IPS-NIHi7 (cell line): ENCODE results near the gene PEX19.

Experiments used
- DNase-seq: peaks from one replicate; pipeline ENCODE4 v3.0.0; 2012; ENCODE audit warnings: mixed read lengths; ENCODE audit errors: extremely low spot score

Gene PEX19

DNA sequence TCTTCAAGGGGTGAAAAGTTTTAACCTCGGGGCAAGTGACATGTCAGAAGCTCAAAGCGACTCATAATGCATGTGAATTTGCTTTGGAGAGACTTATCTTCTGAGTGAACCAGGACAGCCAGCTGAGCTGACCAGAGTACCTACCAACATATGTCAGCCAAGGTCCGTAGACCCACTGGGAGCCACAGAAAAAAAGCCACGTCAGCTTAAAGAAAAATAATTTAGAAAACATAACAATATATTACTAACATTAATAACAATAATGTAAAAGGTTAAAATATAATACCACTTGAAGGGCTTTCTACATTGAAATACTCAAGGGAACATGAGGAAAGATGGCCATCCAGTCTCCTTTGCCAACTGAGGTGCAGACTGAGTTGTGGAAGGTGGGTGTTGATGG, 6.9 kb downstream of the PEX19 start:
- DNase-seq: no peak

DNA sequence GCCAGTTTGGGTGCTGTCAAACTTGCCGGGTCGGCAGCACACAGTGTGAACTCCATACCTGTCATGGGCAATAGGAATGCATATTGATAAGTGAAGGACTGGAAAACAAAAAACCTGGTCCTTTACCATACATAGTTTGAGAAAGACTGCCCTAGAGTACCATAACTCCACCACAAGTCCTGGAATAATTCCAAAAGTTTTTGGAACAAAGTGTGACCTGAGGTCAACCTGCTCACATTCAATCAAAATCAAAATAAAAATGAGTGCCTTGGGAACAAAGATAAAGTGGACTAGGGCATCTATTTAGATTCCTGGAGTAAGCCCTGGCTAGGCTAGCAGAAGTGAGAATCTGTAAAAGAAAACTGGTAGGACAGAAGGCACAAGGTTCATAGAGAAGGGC, 7.6 kb downstream of the PEX19 start:
- no peak for DNase-seq

DNA sequence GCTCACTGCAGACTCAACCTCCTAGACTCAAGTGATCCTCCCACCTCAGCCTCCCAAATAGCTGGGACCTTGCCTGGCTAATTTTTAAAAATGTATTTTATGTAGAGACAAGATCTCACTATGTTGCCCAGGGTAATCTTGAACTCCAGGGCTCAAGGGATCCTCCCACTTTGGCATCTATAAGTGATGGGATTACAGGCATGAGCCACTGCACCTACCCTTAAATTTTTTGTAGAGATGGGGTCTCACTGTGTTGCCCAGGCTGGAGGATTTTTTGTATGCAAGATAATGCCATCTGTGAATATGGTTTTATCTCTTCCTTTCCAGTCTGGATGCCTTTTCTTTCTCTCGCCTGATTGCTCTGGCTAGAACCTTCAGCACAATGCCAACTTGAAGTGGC, 13.9 kb downstream of the PEX19 start:
- no peak for DNase-seq

DNA sequence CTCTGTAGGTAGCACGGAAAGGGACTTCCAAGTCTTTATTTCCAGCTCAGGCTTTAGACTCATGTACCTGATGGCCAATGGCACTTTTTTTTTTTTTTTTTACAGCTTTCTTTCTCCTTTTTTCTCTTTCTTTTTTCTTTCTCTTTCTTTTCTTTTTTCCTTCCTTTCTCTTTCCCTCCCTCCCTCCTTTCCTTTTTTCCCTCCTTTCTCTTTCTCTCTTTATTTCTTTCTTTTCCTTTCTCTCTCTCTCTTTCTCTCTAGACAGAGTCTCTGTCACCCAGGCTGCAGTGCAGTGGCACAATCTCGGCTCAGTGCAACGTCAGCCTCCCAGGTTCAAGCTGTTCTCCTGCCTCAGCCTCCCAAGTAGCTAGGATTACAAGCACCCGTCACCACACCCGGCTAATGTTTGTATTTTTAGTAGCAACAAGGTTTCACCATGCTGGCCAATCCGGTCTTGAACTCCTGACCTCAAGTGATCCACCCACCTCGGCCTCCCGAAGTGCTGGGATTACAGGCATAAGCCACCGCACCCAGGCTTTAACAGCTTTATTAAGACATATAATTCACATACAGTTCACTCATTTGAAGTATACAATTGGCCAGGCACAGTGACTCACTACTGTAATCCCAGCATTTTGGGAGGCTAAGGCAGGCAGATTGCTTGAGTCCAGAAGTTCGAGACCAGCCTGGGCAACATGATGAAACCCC, 17.5 kb downstream of the PEX19 start:
- DNase-seq: no peak

DNA sequence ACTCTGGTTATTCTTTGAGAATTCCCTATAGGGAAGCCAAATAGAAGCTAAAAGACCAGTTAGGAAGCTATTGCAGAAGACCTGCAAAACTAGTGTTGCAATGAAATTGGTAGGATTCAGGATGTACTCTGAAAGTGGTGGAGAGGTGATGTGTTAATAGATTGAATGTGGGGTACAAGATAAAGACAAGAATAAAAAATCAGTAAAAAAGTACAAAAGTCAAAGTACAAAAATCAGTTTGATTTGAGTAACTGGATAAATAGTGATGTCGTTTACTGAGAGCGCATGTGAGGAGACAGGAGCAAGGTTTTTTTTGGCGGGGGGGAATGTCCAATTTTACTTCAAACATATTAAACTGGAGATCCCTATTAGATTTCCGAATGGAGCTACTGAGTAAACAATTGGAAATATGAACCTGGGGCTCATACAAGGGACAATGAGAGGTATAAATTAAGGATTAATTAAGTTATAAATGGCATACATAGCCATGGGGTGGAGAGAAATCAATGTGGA, 20.1 kb downstream of the PEX19 start:
- no peak for DNase-seq

DNA sequence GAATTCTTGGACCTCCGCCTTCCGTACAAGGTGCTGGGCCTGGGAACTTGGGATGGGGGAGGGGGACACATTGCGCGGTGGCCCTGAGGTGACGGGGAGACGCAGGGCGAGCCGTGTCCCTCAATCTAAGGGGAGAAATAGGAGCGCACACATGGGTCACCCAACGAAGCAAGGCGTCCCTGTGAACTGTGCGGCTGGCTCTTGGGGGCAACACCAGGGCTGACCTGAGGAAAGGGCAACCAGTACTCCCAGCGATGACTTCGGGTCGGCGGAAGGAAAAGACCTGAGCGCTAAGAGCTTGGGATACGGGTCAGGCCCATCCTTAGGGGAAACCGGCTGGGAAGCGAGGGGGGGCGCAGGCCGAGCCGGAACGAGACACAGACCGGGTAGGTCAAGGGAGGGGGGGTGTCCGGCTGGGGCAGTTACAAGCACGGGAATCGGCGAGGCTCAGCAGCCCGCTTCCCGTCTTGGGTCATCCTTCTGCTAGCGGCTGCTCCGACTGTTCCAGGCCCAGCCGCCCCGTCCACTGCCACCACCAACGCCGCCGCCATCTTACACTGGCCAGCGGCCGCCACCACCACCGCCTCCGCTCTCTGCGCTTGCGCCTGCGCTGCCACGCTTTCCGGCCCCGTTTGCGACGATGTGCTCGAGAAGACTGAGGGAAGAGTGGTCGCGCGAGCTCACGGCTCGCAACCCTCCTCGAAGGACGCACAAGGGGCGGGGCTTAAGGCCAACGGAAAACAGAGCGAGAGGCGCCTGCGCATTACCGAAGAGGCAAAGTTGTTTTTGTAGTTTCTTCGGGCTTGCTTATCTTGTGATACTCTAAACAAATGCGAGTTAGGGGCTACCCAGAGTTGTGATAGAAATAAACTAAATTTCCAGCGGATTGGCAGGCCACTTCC, 22.8 kb downstream of the PEX19 start, which contains the start of gene DCAF8:
DCAF8 (minus strand) TSS at position 657 of the 902 bp plus-strand sequence. CDS start 18,541 bp downstream, outside the sequence.
- peak; percentile 98 for DNase-seq

DNA sequence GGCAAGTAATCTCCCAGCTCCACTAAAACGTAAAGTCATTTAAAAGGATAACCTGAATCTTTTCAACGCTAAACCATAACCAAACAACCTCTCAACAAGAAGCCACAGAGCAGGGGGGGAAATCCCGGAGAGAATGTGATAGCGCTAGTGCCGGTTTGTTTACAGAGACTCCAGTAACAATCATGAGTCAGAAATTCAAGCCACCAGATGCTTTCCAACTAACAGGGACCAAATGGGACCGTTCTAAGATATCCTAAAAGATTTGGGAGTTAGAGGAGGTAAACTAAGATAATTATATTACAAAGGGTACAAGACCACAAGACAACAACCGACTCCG, 23.4 kb downstream of the PEX19 start:
- DNase-seq: peak; percentile 61

DNA sequence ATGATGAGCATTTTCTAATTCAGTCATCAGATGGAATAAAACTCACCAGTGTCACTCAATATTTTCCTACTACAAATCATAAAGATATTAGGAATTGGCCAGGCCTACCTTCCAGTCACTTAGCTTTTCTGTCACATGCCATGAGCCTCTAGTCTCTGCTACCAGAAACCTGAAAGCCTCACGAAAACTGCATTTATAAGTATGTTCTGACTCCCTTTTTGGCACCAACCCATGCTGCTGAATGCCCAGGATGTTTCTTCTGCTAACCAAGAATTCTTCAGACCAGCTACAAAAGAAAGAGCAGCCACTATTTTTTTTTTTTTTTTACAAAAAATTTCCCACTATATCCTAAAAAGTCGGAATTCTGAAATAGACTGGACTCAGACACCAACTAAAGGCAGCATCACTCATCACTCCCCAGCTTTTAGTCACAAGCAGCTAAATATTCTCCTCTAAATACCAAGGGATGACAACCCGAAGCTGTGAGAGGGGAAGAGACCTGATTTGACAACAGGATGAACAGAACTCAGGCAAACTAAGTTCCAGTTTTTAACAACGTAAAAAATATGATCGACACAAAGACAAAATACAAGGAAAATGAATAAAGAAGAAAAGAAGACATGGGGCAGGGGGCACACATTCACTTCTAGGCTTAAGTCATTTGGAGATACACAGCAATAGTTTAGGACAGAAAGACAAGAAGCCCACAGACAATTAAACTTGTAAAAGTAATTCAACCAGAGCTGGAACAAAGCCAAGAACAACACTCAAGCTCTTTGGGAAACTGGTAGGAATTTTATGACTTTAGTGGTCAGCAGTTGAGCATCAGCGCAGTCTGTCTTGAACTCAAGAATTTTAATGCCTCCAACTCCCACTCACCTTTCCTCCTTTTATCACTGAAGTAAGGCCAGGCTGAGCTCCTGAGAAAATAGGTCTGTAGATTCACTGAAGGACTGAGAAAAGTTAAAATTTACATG, 24.2 kb downstream of the PEX19 start:
- DNase-seq: no peak

DNA sequence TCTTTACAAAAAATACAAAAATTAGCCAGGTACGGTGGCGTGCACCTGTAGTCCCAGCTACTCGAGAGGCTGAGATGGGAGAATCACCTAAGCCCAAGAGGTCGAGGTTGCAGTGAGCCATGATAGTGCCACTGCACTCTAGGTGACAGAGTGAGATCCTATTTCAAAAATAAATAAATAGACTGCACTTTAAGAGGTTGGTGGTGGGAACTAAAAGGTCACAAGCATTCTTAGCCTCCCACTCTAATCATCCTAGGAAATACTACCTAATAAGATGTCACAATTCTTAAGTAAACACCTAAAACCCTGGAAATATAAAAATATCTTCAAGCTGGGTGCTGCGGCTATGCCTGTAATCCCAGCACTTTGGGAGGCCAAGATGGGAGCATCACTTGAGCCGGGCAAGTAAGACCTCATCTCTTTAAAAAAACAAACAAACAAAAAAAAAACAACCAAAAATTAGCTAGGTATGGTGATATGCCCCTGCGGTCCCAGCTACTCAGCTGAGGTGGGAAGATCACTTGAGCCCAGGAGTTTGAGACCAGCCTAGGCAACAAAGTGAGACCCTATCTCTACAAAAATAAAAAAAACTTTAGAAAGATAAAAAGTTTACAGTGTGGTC, 26.6 kb downstream of the PEX19 start:
- DNase-seq: no peak

DNA sequence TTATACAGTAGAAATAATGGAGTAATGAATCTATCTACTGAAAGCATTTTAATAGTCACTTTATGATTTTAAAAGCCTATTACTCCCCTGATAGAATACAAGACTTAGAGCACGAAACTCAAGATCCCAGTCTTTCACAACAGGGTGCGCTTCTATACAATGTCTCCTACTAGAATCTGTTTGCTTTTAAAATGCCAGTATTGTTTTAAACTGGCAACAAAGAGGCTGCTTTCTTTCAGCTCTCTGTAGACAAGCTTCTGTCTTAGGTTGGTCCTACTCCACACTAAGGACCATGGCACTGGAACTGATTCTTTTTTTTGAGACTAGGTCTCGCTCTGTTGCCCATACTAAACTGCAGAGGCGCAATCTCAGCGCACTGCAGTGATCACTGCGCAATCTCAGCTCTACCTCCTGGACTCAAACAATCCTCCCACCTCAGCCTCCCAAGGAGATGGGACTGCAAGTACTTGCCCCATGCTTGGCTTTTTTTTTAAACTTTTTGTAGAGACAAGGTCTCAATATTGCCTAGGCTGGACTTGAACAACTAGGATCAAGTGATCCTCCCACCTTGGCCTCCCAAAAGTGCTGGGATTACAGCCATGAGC, 27.4 kb downstream of the PEX19 start:
- DNase-seq: no peak

DNA sequence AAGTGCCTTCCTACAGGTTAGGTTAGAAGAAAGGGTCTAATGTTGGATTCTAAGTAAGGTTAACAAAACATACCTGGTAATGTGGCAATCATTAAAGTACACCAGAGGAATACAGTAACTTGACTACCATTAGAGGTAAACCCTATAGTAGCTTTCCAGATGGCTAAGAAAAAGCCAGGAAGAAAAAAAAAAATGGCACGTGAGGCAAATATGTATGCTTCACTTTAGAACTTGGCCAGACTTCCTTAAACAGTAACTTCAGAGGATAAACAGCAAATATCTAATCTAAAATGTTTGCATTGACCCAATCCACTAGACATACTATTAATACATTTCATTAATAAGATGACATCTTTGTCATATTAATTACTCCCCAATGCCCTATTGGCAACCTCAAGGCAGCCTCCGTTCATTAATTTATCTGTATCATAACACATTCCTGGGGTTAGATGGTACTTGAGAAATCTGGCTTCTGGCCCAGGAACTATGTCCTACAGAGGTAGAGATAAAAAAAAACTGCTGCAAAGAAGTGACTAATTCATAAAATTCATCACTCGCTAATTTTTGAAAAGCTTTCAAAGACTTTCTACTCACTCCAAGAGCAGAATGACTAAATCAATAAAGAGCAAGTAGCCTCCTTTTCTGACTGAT, 28.4 kb downstream of the PEX19 start:
- DNase-seq: no peak

DNA sequence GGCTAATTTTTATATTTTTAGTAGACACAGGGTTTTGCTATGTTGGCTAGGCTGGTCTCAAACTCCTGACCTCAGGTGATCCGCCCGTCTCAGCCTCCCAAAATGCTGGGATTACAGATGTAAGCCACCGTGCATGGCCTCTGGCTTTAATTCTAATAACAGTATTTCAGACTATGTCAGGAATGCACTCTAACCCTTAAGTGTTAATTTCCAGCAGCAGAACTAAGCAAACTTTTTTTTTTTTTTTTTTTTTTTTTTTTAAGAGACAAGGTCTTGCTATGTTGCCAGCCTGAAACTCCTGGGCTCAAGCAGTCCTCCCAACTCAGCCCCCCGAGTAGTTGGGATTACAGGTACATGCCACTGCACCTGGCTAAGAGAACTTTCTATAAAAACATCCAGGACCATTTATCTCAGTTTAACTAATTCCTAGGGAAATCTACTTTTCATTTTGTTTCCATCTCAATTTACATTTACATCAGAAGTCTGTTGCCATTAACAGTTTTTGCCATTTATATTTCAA, 29.1 kb downstream of the PEX19 start:
- no peak for DNase-seq

DNA sequence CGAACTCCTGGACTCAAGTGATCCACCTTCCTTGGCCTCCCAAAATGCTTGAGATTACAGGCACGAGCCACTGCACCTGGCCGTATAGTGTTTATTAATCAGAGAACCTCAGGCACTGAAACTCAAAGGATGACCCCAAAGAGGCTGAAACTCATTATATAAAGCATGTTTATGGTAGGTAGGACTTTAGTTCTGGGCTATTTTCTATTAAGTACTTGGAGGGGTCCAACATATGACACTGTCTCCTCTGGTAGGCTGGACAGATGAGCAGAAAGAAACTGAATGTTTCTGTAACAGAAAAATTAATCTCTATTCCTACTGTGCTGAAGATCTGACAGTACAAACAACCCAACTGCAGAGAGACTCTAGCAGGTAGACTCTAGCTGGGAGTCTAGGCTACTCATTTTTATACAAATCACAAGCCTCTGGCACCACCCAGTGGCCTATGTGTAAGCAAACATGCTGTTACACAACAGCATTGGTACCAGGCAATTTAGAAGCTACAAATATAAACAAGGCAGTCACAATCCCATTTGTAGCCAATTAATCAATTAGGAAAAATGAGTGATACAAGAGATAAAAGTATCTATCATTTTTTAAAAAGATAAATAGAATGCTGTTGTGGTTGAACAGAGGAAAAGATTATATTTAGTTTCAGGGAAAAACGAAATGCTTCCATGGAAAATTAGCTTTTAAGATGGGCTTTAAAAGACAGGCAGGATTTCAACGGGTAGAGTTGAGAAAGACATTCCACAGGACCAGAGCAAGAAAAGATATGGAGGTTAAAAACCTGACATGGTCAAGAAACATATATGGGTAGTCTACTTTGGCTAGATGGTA, 33.0 kb downstream of the PEX19 start:
- DNase-seq: peak; percentile 78

DNA sequence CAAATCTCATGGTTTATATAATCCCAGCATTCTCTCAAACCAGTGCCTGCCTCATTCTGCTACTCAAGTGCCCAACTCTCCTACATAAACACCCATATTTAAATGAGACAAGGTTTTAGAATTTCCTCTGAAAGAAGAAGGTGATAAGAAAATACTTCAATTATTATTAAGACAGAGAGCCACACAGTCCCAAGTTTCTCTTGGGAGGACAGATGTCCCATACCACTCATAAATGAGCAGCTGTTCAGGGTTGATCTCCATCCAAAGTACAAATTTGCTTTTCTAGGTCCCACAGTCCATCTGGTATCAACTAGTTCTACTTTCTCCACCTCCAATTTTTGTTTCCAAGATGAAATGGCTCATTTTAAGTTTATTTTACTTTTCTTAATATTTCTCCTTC, 33.9 kb downstream of the PEX19 start:
- no peak for DNase-seq

DNA sequence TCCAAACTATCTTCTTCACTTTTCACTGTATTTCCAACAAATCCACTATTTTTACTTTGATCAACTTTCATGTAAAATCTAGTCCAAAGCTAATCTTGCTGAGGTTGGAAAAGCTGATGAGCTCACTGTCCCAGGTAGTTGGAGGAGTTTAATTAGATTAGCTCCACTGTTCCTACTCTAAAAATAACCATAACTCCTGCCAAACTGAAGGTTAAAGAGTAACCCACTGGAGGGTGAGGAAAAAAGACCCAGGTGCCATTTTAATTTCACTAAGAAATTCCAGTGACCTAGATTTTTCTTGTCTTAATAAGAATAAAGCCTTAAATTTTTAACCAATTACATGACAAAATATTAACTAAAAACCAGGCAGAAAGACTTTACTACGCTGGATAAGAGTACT, 37.9 kb downstream of the PEX19 start:
- no peak for DNase-seq

DNA sequence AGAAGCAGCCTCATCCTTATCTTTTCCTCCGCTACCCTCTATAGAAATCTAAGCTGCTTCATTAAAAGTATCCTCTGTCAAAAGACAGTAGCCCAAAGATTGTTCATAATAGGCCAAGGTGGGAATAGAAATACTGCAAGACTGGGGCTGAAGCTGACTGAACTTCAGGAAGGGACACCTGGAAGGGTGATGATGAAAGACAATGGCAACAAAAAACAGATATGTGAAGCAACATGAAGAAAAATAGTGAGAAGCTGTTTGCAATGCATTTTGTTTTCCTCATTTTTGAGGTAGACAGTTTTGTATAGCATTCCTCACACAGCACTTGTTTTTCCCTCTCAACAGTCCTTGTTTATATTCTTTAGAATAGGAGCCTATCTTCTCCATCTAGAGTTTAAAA, 39.5 kb downstream of the PEX19 start:
- no peak for DNase-seq

DNA sequence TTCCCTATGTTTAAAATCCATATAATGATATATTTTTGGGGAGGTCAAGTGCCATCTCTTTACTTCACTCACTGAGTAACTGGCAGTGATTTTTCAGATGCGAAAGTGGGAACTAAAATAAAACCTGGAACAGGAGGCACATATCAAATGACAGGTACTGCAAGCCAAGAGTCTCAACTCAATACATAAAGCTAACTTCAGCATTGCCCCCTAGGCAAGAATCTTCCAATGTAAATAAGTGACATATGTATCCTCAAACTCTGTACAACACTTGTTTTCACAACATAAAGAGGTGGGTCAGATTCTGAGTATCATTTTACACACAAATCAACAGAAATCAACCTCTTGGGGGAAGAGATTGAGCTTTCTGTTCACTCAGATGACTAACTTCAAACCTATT, 40.7 kb downstream of the PEX19 start:
- DNase-seq: no peak

DNA sequence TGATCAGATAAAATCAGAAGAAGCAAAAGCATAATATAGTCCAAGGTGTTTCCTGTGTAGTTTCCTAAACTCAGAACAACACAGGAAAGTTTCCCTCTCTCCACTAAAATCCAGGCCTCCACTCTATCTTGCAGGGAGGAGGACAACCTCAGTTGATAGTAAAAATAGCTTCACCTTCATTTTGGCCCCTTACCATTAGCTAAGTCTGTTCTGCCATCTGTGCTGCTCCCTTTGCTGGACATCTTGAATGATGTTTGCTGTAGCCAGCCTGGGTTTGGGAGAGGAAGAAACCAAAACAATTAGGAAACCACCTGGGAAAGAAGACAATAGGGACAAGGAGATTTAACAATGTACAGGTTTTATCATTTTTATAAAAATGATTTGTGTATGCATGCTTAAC, 41.2 kb downstream of the PEX19 start:
- DNase-seq: no peak
